ENCODE measurements around the gene DYNC1H1.

DYNC1H1 gene

GRCh38 chr14:101926085-101926484 is 38.3 kb upstream of the DYNC1H1 start:
- H3K9ac ChIP-seq, result no peak overlapping the region
- H3K27me3 ChIP-seq (ENCODE audit: insufficient read depth, low read depth), result no peaks in the 10 kb centered on the region
- TF ChIP-seq CTCF (conservative IDR thresholded peaks at IDR 0.05; ENCODE audit: low read depth, low read length), result no peak
- H3K79me2 ChIP-seq (ENCODE audit: insufficient read depth, low read depth), result no peaks in the 10 kb centered on the region
- H3K27ac ChIP-seq, result no peak overlapping the region
- H3K4me3 ChIP-seq (IDR thresholded peaks at IDR 0.05; ENCODE audit: insufficient read depth, low read depth, low read length), result no peak overlapping the region
- H3K36me3 ChIP-seq (ENCODE audit: insufficient read depth), result no peaks in the 10 kb centered on the region
- no peak overlapping the region for H3K4me2 ChIP-seq
- H4K20me1 ChIP-seq (ENCODE audit: insufficient read depth), result no peaks in the 10 kb centered on the region
- H2AFZ ChIP-seq (ENCODE audit: low read depth), result no peak overlapping the region
- no peaks in the 10 kb centered on the region for H3K4me1 ChIP-seq (ENCODE audit: low read depth, poor library complexity, severe bottlenecking)

- no peak for TF ChIP-seq CTCF (conservative IDR thresholded peaks at IDR 0.05; ENCODE audit: low read depth, low read length)
- Histone ChIP-seq H3K4me2 (no peak overlapping the region), H4K20me1 (ENCODE audit: insufficient read depth) (no peaks in the 10 kb centered on the region), H3K27ac (no peak overlapping the region), H3K4me1 (ENCODE audit: low read depth, poor library complexity, severe bottlenecking) (no peaks in the 10 kb centered on the region), H3K79me2 (ENCODE audit: insufficient read depth, low read depth) (no peaks in the 10 kb centered on the region), H3K4me3 (IDR thresholded peaks at IDR 0.05; ENCODE audit: insufficient read depth, low read depth, low read length) (no peak overlapping the region), H2AFZ (ENCODE audit: low read depth) (no peak overlapping the region), H3K9ac (no peak overlapping the region), H3K27me3 (ENCODE audit: insufficient read depth, low read depth) (no peaks in the 10 kb centered on the region), H3K36me3 (ENCODE audit: insufficient read depth) (no peaks in the 10 kb centered on the region)
Measured at GRCh38 chr14:101926620-101927019, 37.8 kb upstream of the DYNC1H1 start.

- Histone ChIP-seq H3K27ac (no peak overlapping the region), H4K20me1 (ENCODE audit: insufficient read depth) (no peaks in the 10 kb centered on the region), H3K79me2 (ENCODE audit: insufficient read depth, low read depth) (no peaks in the 10 kb centered on the region), H2AFZ (ENCODE audit: low read depth) (no peak overlapping the region), H3K36me3 (ENCODE audit: insufficient read depth) (no peaks in the 10 kb centered on the region), H3K4me1 (ENCODE audit: low read depth, poor library complexity, severe bottlenecking) (no peaks in the 10 kb centered on the region), H3K4me3 (IDR thresholded peaks at IDR 0.05; ENCODE audit: insufficient read depth, low read depth, low read length) (no peak overlapping the region), H3K9ac (no peak overlapping the region), H3K27me3 (ENCODE audit: insufficient read depth, low read depth) (no peaks in the 10 kb centered on the region), H3K4me2 (no peak overlapping the region)
- no peak for TF ChIP-seq CTCF (conservative IDR thresholded peaks at IDR 0.05; ENCODE audit: low read depth, low read length)
Measured at GRCh38 chr14:101927859-101928258, 36.5 kb upstream of the DYNC1H1 start.

- Histone ChIP-seq H3K27ac (no peak overlapping the region), H4K20me1 (ENCODE audit: insufficient read depth) (no peaks in the 10 kb centered on the region), H2AFZ (ENCODE audit: low read depth) (no peak overlapping the region), H3K36me3 (ENCODE audit: insufficient read depth) (no peaks in the 10 kb centered on the region), H3K9ac (no peak overlapping the region), H3K27me3 (ENCODE audit: insufficient read depth, low read depth) (no peaks in the 10 kb centered on the region), H3K79me2 (ENCODE audit: insufficient read depth, low read depth) (no peaks in the 10 kb centered on the region), H3K4me2 (no peak overlapping the region), H3K4me3 (IDR thresholded peaks at IDR 0.05; ENCODE audit: insufficient read depth, low read depth, low read length) (no peak overlapping the region), H3K4me1 (ENCODE audit: low read depth, poor library complexity, severe bottlenecking) (no peaks in the 10 kb centered on the region)
- TF ChIP-seq CTCF (conservative IDR thresholded peaks at IDR 0.05; ENCODE audit: low read depth, low read length), result no peak
Measured at GRCh38 chr14:101928415-101928841, 35.9 kb upstream of the DYNC1H1 start.

All from KMS-11 (cell line).